Stimulated activated naive CD8-positive, alpha-beta T cell treated with anti-CD3 and anti-CD28 coated beads, Interleukin-15, amount 100 ng/mL, for 72 hours (primary cell): ENCODE data around the gene TDP1.
"Not testable (repeated sequence)": the region's sequence is repeated elsewhere in the genome, so short reads cannot be mapped to it uniquely, and the experiment has no call there.

Experiments used
- ATAC-seq: fragments of 150-1000 bp; cut with Tn5 transposase; 2 replicates; pipeline ENCODE4 v1.10.0; 2021; ENCODE audit warnings: mild to moderate bottlenecking, moderate library complexity
- DNase-seq, 2 donors: peaks; one replicate each; pipeline ENCODE4 v3.0.0; 2021 to 2022
- H3K27ac Mint-ChIP-seq, 2 donors: one replicate each; pipeline ENCODE4 v1.8.0; 2022; ENCODE audit warnings: mild to moderate bottlenecking in 2 of 2, mixed read lengths in 2 of 2, moderate library complexity in 2 of 2
- H3K27me3 Mint-ChIP-seq: one replicate; pipeline ENCODE4 v1.8.0; 2022; ENCODE audit warnings: mixed read lengths
- H3K4me1 Mint-ChIP-seq: one replicate; pipeline ENCODE4 v1.8.0; 2022; ENCODE audit warnings: mild to moderate bottlenecking, mixed read lengths
- H3K4me3 Mint-ChIP-seq, 2 donors: one replicate each; pipeline ENCODE4 v1.8.0; 2022; ENCODE audit warnings: mild to moderate bottlenecking in 2 of 2, mixed read lengths in 2 of 2, moderate library complexity in 1 of 2
- H3K9me3 Mint-ChIP-seq, 2 donors: one replicate each; pipeline ENCODE4 v1.8.0; 2022; ENCODE audit warnings: mixed read lengths in 2 of 2

TDP1 gene

GRCh38 chr14:90088176-90088575 is 132.4 kb downstream of the TDP1 start:
- H3K27me3 Mint-ChIP-seq = peaks cover 45% of the 10 kb centered on the region
- H3K27ac Mint-ChIP-seq = no peak overlapping the region
- ATAC-seq = no peak
- DNase-seq = no peak
- H3K9me3 Mint-ChIP-seq = peaks cover 5 to 13% of the 10 kb centered on the region in 2 donors
- H3K4me1 Mint-ChIP-seq = no peaks in the 10 kb centered on the region
- no peak overlapping the region for H3K4me3 Mint-ChIP-seq

DNA sequence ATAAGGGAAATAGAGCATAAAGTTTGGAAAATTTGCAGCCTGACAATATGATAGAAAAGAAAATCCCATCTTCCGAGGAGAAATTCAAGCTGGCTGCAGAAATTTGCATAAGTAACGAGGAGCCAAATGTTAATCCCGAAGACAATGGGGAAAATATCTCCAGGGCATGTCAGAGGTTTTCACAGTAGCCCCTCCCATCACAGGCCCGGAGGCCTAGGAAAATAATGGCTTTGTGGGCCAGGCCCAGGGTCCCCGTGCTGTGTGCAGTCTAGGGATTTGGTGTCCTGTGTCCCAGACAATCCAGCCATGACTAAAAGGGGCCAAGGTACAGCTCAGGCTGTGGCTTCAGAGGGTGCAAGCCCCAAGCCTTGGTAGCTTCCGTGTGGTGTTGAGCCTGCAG is 133.8 kb downstream of the TDP1 start:
- H3K9me3 Mint-ChIP-seq = peaks cover 5 to 13% of the 10 kb centered on the region in 2 donors

GRCh38 chr14:90091393-90091792 is 135.7 kb downstream of the TDP1 start:
- no peak for DNase-seq
- no peak overlapping the region for H3K4me3 Mint-ChIP-seq

More for the DNA sequence above, 133.8 kb downstream of the TDP1 start:
- not testable (repeated sequence) for H3K4me3 Mint-ChIP-seq, ATAC-seq, H3K4me1 Mint-ChIP-seq, DNase-seq, H3K27ac Mint-ChIP-seq
- H3K27me3 Mint-ChIP-seq = peaks cover 41% of the 10 kb centered on the region

DNA sequence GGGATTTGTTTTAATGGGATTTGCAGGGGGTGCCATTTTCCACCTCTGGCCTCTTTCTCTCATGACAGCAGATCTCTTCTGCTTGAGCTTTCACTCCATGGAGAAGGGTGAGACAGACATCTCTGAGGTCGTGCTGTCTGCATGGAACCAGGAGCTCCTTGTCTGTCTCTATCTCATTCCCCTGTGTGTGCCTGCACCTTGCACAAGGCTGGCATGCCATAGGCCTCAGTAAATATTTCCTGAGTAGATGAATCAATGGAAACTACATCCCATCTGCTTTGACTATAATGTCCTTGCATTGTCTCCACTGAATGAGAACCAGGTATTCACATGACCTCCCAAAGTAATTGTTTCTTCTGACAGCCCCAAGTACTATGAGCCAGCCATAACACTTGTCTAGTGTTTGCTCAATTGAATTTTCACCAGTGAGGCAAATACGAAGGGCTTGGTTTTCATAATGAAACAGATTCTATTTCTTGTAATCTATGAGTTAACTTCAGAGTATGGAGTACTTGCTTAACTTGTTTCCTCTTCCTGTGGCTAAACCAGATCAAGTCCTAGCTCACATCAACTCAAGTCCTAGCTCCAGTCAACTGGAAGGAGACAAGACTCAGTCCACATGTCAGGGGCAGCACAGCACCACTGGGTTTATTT is 138.3 kb downstream of the TDP1 start:
- Mint-ChIP-seq H3K9me3 (peaks cover 1 to 10% of the 10 kb centered on the region in 2 donors), H3K27ac (no peak overlapping the region), H3K4me1 (peaks cover 10% of the 10 kb centered on the region), H3K27me3 (peaks cover 30% of the 10 kb centered on the region), H3K4me3 (peak overlapping the region in 1 of 2 donors; percentile 39)
- ATAC-seq (peak; percentile 94), DNase-seq (no peak)

More at GRCh38 chr14:90091393-90091792, 135.7 kb downstream of the TDP1 start:
- Mint-ChIP-seq H3K4me1 (peaks cover 10% of the 10 kb centered on the region), H3K27ac (no peak overlapping the region), H3K9me3 (peaks cover 5 to 13% of the 10 kb centered on the region in 2 donors), H3K27me3 (peaks cover 41% of the 10 kb centered on the region)
- no peak for ATAC-seq
